K562 (cell line): ENCODE measurements around the gene PFKL. TPM values are rescaled to one million over a fixed set of nuclear protein-coding genes. Genes with fewer than 3 reads are reported as not detected.

Source experiments
- AFF1 ChIP-seq, 2 experiments: fragments of 450-650 bp; IDR thresholded peaks; 2 replicates each; pipeline ENCODE4 v1.6.1; 2018; ENCODE audit warnings: mild to moderate bottlenecking in 2 of 2, low read depth in 1 of 2; ENCODE audit not compliant: partially characterized antibody in 2 of 2
- CBFB ChIP-seq: sonication (generic); formaldehyde crosslinking; IDR thresholded peaks from 2 replicates; pipeline ENCODE4 v1.4.0; 2020; ENCODE audit warnings: mild to moderate bottlenecking, missing genetic modification reagents
- GATA2 ChIP-seq: sonication (generic); formaldehyde crosslinking; IDR thresholded peaks from 2 replicates; pipeline ENCODE4 v1.4.0; 2020; ENCODE audit warnings: mild to moderate bottlenecking, missing genetic modification reagents
- GTF2B ChIP-seq: IDR thresholded peaks from 2 replicates; pipeline ENCODE4 v1.6.1; 2011; ENCODE audit not compliant: insufficient read length; ENCODE audit errors: extremely low read depth
- HDAC3 ChIP-seq: fragments of 450-650 bp; IDR thresholded peaks from 2 replicates; pipeline ENCODE4 v1.6.1; 2018; ENCODE audit warnings: borderline replicate concordance, mild to moderate bottlenecking, moderate library complexity; ENCODE audit not compliant: partially characterized antibody
- KAT8 ChIP-seq: fragments of 450-650 bp; IDR thresholded peaks from 2 replicates; pipeline ENCODE4 v1.6.1; 2016; ENCODE audit warnings: low read depth, mild to moderate bottlenecking
- KLF6 ChIP-seq: fragments of 250-450 bp; sonication (Bioruptor Pico); IDR thresholded peaks from 2 replicates; pipeline ENCODE4 v1.4.0; 2020; ENCODE audit warnings: mild to moderate bottlenecking, moderate library complexity, borderline replicate concordance
- MBD1 ChIP-seq: fragments of 250-450 bp; sonication (Bioruptor Pico); IDR thresholded peaks from 2 replicates; pipeline ENCODE4 v1.8.0; 2022; ENCODE audit warnings: inconsistent platforms
- NR2C2 ChIP-seq, 2 experiments: fragments of 200-800 bp in 1 of 2; sonication (Bioruptor generic) in 1 of 2; sonication (generic) in 1 of 2; formaldehyde crosslinking in 1 of 2; IDR thresholded peaks; 2 replicates each; pipeline versions ENCODE4 v1.6.1 to v1.8.0; 2016 to 2022; ENCODE audit warnings: mild to moderate bottlenecking in 1 of 2, missing compliant biosample characterization in 1 of 2, missing genetic modification characterization in 1 of 2, missing genetic modification reagents in 1 of 2
- PPARD ChIP-seq: fragments of 250-450 bp; sonication (Bioruptor Pico); IDR thresholded peaks from 2 replicates; pipeline ENCODE4 v1.8.0; 2022; ENCODE audit warnings: inconsistent platforms, mild to moderate bottlenecking, moderate library complexity
- PTRF ChIP-seq: fragments of 450-650 bp; IDR thresholded peaks from 2 replicates; pipeline ENCODE4 v1.6.1; 2016; ENCODE audit warnings: mild to moderate bottlenecking, missing genetic modification characterization, missing compliant biosample characterization
- SP1 ChIP-seq: sonication (generic); formaldehyde crosslinking; IDR thresholded peaks from 2 replicates; pipeline ENCODE4 v1.8.1; 2022; ENCODE audit warnings: mild to moderate bottlenecking, missing genetic modification reagents
- ZBTB34 ChIP-seq: fragments of 250-450 bp; sonication (Bioruptor Pico); IDR thresholded peaks from 2 replicates; pipeline ENCODE4 v1.8.0; 2021; ENCODE audit warnings: mild to moderate bottlenecking, moderate library complexity
- ZBTB49 ChIP-seq: sonication (generic); formaldehyde crosslinking; IDR thresholded peaks from 2 replicates; pipeline ENCODE4 v1.8.0; 2022; ENCODE audit warnings: missing genetic modification reagents, mild to moderate bottlenecking, borderline replicate concordance
- ZNF507 ChIP-seq: conservative IDR thresholded peaks from 2 replicates; pipeline ENCODE4 v1.6.1; 2017; ENCODE audit warnings: missing genetic modification characterization, missing compliant biosample characterization
- polyA plus RNA-seq, 8 experiments: library from polyadenylated mRNA; depleted of rRNA in 4 of 8; stranded (reverse) in 5 of 8; unstranded in 3 of 8; fragments of >200 nt; fragmentation: Nextera tagmentation in 2 of 8; fragmentation: Illumina TruSeq in 1 of 8; extraction: Ambion mirVana in 2 of 8; extraction: Trizol in 1 of 8; gene quantifications; 2 replicates each; pipeline versions ENCODE4 v1.2.1 to v1.2.3, GENCODE V29; 2011 to 2014; ENCODE audit warnings: inconsistent platforms in 1 of 8, missing spikeins in 1 of 8
- total RNA-seq, 7 experiments: library from RNA; depleted of rRNA in 6 of 7; stranded (reverse); fragments of >200 nt in 6 of 7; fragmentation: Illumina TruSeq in 2 of 7; extraction: Trizol in 2 of 7; gene quantifications; 2 replicates each; pipeline versions ENCODE4 v1.2.1 to v1.2.3, GENCODE V29; 2011 to 2021; ENCODE audit warnings: low replicate concordance in 1 of 7

Gene PFKL
- total and polyA plus RNA-seq, 9 of the 15 experiments (the other 6 are each of a cell fraction or from before 2014, with no cell fraction given), result 1.1 to 124 (median 45.6) TPM

- TF ChIP-seq MBD1 (CRISPR knock-in tag) (no peak), ZBTB34 (CRISPR knock-in tag) (no peak), GTF2B (no peak), CBFB (CRISPR knock-in tag) (no peak), GATA2 (CRISPR knock-in tag) (no peak), HDAC3 (no peak), NR2C2 (CRISPR knock-in tag; IDR thresholded peaks at IDR 0.05) (0 out of 2 replicates have a peak, but pooled peaks have one; percentile 38), NR2C2 (tag; IDR thresholded peaks at IDR 0.05) (peak; percentile 72; the same call in 1 of the 2 replicates), PTRF (tag) (no peak), KLF6 (no peak), ZNF507 (tag) (no peak), ZBTB49 (CRISPR knock-in tag) (0 out of 2 replicates have a peak, but pooled peaks have one; percentile 44), SP1 (CRISPR knock-in tag) (peak; percentile 65), KAT8 (peak; percentile 77; the same call in 1 of the 2 replicates), PPARD (CRISPR knock-in tag) (no peak), AFF1 (IDR thresholded peaks at IDR 0.05; ENCODE audit: low read depth in 1 of 2, partially characterized antibody in 2 of 2) (no peak)
Measured at GRCh38 chr21:44338971-44339910, 39.4 kb downstream of the PFKL start, which contains the start of gene CFAP410 (continued).
